Glutamatergic neuron (in vitro differentiated cells): ENCODE data around the gene LAMTOR4. TPM values are rescaled to one million over a fixed set of nuclear protein-coding genes. Genes with fewer than 3 reads are reported as not detected.
"Not testable (repeated sequence)": the region's sequence is repeated elsewhere in the genome, so short reads cannot be mapped to it uniquely, and the experiment has no call there.

Source experiments
- DNase-seq: peaks from one replicate; pipeline ENCODE4 v3.0.0; 2022
- H3K27ac Mint-ChIP-seq: one replicate; pipeline ENCODE4 v1.8.0; 2020; ENCODE audit warnings: mild to moderate bottlenecking, mixed read lengths, inconsistent platforms; ENCODE audit not compliant: unreplicated experiment
- H3K27me3 Mint-ChIP-seq: one replicate; pipeline ENCODE4 v1.8.0; 2020; ENCODE audit warnings: mild to moderate bottlenecking, moderate library complexity, mixed read lengths, inconsistent platforms; ENCODE audit not compliant: unreplicated experiment
- H3K36me3 Mint-ChIP-seq: one replicate; pipeline ENCODE4 v1.8.0; 2020; ENCODE audit warnings: mild to moderate bottlenecking, mixed read lengths, inconsistent platforms; ENCODE audit not compliant: unreplicated experiment
- H3K4me1 Mint-ChIP-seq: one replicate; pipeline ENCODE4 v1.8.0; 2020; ENCODE audit warnings: mild to moderate bottlenecking, low read depth, mixed read lengths, inconsistent platforms; ENCODE audit not compliant: unreplicated experiment
- H3K4me3 Mint-ChIP-seq: one replicate; pipeline ENCODE4 v1.8.0; 2020; ENCODE audit warnings: mild to moderate bottlenecking, mixed read lengths, inconsistent platforms; ENCODE audit not compliant: unreplicated experiment
- H3K9me3 Mint-ChIP-seq: one replicate; pipeline ENCODE4 v1.8.0; 2020; ENCODE audit warnings: mild to moderate bottlenecking, moderate library complexity, mixed read lengths, inconsistent platforms; ENCODE audit not compliant: unreplicated experiment
- microRNA-seq: library from miRNA; unstranded; fragments of <30 nt; microRNA quantifications from one replicate; pipeline ENCODE4, GENCODE V29; 2020; ENCODE audit not compliant: unreplicated experiment
- total RNA-seq: library from RNA; stranded (reverse); fragmentation: NEBNext Ultra II Directional; extraction: Animal tissue kit (Norgen Biotek cat#: 25700); gene quantifications from one replicate; pipeline ENCODE4 v1.2.1, GENCODE V29; 2021; ENCODE audit not compliant: unreplicated experiment
- TF ChIP-seq, protein P1 (sequence below): fragments of 200-600 bp; sonication (generic); IDR thresholded peaks from one replicate; pipeline ENCODE4 v1.5.0; 2021; ENCODE audit not compliant: partially characterized antibody, unreplicated experiment

LAMTOR4 gene
- total RNA-seq, 1 donor from 2014 or later, result 66.9 TPM

DNA sequence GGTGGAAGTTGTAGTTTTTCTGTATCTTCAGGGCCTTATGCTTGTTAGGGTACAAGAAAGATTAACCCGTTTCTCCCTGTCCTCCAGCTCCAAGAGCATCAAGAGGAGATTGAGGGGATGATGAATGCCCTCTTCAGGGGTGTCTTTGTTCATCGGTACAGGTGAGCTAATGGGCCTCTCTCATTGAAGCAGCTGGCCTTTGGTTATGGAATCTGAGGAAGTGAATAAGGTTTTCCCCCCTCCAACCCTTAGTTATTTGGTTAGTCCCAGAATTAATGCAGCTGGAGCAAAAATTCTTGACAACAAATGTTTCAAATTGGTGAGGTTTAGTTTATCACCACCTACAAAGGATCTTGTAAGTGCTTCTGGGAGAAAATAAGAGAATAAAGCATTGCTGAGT is 46.5 kb downstream of the LAMTOR4 start:
- TF ChIP-seq, protein P1, sequence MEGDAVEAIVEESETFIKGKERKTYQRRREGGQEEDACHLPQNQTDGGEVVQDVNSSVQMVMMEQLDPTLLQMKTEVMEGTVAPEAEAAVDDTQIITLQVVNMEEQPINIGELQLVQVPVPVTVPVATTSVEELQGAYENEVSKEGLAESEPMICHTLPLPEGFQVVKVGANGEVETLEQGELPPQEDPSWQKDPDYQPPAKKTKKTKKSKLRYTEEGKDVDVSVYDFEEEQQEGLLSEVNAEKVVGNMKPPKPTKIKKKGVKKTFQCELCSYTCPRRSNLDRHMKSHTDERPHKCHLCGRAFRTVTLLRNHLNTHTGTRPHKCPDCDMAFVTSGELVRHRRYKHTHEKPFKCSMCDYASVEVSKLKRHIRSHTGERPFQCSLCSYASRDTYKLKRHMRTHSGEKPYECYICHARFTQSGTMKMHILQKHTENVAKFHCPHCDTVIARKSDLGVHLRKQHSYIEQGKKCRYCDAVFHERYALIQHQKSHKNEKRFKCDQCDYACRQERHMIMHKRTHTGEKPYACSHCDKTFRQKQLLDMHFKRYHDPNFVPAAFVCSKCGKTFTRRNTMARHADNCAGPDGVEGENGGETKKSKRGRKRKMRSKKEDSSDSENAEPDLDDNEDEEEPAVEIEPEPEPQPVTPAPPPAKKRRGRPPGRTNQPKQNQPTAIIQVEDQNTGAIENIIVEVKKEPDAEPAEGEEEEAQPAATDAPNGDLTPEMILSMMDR, result no peak
- Mint-ChIP-seq H3K9me3 (peaks cover 5% of the 10 kb centered on the region), H3K27ac (no peak overlapping the region), H3K4me3 (no peak overlapping the region), H3K27me3 (peaks cover 4% of the 10 kb centered on the region), H3K36me3 (no peaks in the 10 kb centered on the region), H3K4me1 (no peaks in the 10 kb centered on the region)
- no peak for DNase-seq

DNA sequence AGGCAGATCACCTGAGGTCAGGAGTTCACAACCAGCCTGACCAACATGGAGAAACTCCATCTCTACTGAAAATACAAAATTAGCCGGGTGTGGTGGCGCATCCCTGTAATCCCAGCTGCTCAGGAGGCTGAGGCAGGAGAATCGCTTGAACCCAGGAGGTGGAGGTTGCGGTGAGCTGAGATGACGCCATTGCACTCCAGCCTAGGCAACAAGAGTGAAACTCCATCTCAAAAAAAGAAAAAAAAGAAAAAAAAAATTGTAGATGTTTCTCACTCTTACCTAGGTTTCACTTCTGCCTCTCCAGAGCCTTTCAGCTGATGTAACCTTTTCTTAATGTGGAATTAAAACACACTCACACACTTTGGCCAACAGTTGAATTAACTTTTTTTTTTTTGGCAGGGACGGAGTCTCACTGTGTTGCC is 47.2 kb downstream of the LAMTOR4 start:
- not testable (repeated sequence) for H3K4me3 Mint-ChIP-seq, H3K27ac Mint-ChIP-seq, H3K4me1 Mint-ChIP-seq, DNase-seq, H3K36me3 Mint-ChIP-seq, H3K27me3 Mint-ChIP-seq, H3K9me3 Mint-ChIP-seq

DNA sequence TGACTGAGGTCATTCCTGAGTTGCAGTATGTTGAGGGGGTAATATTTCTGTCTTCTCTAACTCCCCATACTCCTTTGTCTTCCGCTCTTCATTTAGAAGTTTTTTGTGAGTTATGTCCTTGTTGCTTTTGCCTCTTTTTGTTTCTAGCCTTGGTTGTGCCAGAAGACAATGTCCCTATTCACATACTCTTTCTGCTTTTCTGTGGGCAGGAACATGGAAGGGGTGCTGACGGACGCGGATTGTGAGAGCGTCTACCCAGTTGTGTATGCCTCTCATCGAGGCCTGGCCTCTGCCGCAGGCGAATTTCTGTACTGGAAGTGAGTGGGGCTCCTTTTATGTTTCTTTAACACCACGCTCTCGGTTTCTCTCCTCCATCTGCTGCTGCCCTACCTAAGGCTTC is 49.5 kb downstream of the LAMTOR4 start:
- Mint-ChIP-seq H3K27ac (peak overlapping the region; percentile 56), H3K9me3 (peaks cover 7% of the 10 kb centered on the region), H3K4me3 (no peak overlapping the region), H3K4me1 (no peaks in the 10 kb centered on the region), H3K27me3 (peaks cover 8% of the 10 kb centered on the region), H3K36me3 (no peaks in the 10 kb centered on the region)
- TF ChIP-seq, protein P1, result no peak
- DNase-seq, result no peak

GRCh38 chr7:100200693-100201092 is 52.0 kb downstream of the LAMTOR4 start:
- Mint-ChIP-seq H3K27me3 (peaks cover 10% of the 10 kb centered on the region), H3K36me3 (no peaks in the 10 kb centered on the region), H3K4me3 (no peak overlapping the region)

More at GRCh38 chr7:100200693-100201092, 52.0 kb downstream of the LAMTOR4 start:
- TF ChIP-seq, protein P1, result no peak
- Mint-ChIP-seq H3K9me3 (peaks cover 7% of the 10 kb centered on the region), H3K27ac (no peak overlapping the region), H3K4me1 (no peaks in the 10 kb centered on the region)
- no peak for DNase-seq

Small RNA genes within 50 kb of the gene (microRNA-seq; reads per million reads assigned to microRNA genes)
- not detected for gene MIR4658

Other genes with a start within 250 kb of the LAMTOR4 start
- 13.7 TPM for gene TRIM4, start 229.4 kb upstream of the LAMTOR4 start, total RNA-seq
- not detected for gene GJC3, start 219.3 kb upstream of the LAMTOR4 start, total RNA-seq
- gene AZGP1, start 172.9 kb upstream of the LAMTOR4 start, total RNA-seq, result 0.44 TPM
- 127 TPM for gene ZKSCAN1, start 133.3 kb upstream of the LAMTOR4 start, total RNA-seq
- gene ZSCAN21, start 99.1 kb upstream of the LAMTOR4 start, total RNA-seq, result 26.3 TPM
- gene ZNF3, start 67.2 kb upstream of the LAMTOR4 start, total RNA-seq, result 87.9 TPM
- gene COPS6, start 59.9 kb upstream of the LAMTOR4 start, total RNA-seq, result 77.4 TPM
- gene MCM7, start 47.5 kb upstream of the LAMTOR4 start, total RNA-seq, result 196 TPM
- 25.9 TPM for gene AP4M1, start 47.3 kb upstream of the LAMTOR4 start, total RNA-seq
- gene TAF6, start 29.6 kb upstream of the LAMTOR4 start, total RNA-seq, result 63.1 TPM
- 19.3 TPM for gene CNPY4, start 29.3 kb upstream of the LAMTOR4 start, total RNA-seq
- gene MBLAC1, start 22.0 kb upstream of the LAMTOR4 start, total RNA-seq, result 3.3 TPM
- gene TRAPPC14, start 9.8 kb downstream of the LAMTOR4 start, total RNA-seq, result 42.4 TPM
- 30.9 TPM for gene GAL3ST4, start 19.7 kb downstream of the LAMTOR4 start, total RNA-seq
- 530 TPM for gene GPC2, start 28.5 kb downstream of the LAMTOR4 start, total RNA-seq
- gene STAG3, start 29.0 kb downstream of the LAMTOR4 start, total RNA-seq, result 1.1 TPM
- gene PVRIG, start 71.0 kb downstream of the LAMTOR4 start, total RNA-seq, result not detected
- gene SPDYE3, start 158.8 kb downstream of the LAMTOR4 start, total RNA-seq, result not detected
- 62.6 TPM for gene PILRB, start 209.2 kb downstream of the LAMTOR4 start, total RNA-seq
- 12.5 TPM for gene PILRA, start 224.6 kb downstream of the LAMTOR4 start, total RNA-seq